ENCODE results near the gene C6orf52.

C6orf52 gene

DNA sequence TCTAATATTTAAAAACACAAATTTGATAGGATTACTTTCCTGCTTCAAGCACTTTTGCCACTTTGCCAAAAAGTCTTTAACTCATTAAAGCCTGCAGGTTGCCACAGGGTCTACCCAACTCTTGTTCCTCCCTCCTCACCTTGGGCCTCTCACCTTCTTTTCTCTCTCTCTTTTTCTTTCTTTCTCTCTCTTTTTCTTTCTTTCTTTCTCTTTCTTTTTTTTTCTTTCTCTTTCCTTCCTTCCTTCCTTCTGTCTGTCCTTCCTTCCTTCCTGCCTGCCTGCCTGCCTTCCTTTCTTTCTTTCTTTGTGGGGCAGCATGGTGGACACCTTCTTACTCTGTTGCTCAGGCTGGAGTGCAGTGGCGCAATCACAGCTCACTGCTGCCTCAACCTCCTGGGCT lies 50.2 kb downstream of the C6orf52 start:
- DNase-seq, result no peak

DNA sequence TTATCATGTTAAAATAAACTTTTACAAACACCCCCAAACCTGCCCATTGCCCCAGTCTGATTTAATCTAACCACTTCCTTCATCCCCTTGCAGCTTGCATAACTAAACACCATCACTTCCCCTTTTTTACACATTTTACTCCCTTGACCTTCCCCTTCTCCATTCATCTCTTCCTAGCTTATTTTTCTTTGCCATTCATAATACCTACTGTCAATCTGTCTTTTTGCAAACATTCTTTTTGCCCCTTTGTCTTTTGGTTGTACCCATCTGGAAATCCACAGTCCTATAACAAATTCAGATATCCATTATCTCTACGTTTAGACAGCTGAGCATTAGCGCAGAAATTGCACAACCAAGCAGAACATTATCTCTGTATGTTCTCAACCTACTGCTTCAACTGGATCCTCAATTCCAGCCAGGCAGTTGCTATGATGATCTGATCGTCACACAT lies 51.2 kb downstream of the C6orf52 start:
- DNase-seq, result no peak

DNA sequence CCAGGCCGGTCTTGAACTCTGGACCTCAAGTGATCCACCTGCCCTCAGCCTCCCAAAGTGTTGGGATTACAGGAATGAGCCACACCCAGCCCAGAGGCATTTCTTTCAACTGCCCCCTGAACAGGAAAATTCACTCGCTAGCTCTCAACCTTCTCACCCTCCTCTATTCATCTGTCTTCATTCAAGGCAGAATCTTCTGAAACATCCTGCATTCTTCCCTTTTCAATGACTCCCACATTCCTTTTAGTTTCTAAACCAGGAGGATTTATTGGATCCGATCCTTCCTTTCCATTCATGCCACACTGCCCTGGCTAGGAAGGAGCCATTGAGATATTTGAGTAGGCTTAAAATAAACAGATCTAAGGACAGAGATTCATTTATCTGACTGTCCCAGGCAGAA lies 52.9 kb downstream of the C6orf52 start:
- DNase-seq, result no peak

DNA sequence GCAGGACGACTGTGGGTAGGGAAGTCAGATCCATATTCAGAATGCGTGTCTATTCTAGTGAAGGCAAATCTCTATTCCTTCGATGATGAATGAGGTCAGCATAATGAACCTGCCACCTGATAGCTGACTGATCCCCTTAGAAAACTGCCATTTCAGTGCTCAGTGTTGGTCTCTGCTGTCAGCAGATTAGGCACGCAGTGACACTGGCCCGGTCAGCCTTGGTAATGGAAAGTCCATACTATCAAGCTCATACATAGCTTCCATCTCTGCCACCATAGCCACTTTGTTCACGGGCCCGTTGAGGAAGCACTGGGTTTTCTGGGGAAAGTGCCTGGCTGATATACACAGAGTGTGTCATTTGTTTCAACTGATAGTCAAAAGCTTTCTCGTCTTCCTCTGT lies 54.0 kb downstream of the C6orf52 start:
- no peak for DNase-seq

DNA sequence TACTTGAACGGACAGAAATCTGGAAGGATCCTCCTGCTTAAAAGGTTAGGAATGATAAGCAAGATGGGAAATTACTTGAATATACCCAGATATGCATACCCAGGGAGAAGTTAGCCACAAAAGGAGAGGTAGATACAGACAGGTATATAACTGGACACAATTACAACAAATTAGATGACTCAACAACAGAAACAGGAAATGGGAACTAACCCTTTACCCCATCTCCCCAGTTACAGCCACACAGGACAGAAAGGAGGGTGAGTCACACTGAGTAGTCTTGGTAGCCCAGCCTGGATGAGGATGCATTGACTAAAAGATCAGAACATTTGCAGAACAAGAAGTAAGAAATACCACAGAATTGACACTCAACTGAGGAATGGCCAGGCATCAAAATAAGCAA lies 61.2 kb downstream of the C6orf52 start:
- no peak for DNase-seq

DNA sequence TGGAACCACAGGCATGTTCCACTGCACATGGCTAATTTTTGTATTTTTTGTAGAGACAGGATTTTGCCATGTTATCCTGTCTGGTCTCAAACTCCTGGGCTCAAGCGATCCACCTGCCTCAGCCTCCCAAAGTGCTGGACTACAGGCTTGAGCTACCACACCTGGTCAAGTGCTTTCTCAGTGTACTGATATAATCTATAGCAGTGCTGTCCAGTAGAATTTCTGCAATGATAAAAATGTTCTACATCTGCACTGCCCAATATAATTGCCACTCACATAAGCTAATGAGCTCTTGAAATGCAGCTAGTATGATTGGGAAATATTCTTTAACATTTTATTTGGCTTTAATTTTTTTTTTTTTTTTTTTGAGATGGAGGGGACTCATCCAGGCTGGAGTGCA lies 64.2 kb downstream of the C6orf52 start:
- no peak for DNase-seq

DNA sequence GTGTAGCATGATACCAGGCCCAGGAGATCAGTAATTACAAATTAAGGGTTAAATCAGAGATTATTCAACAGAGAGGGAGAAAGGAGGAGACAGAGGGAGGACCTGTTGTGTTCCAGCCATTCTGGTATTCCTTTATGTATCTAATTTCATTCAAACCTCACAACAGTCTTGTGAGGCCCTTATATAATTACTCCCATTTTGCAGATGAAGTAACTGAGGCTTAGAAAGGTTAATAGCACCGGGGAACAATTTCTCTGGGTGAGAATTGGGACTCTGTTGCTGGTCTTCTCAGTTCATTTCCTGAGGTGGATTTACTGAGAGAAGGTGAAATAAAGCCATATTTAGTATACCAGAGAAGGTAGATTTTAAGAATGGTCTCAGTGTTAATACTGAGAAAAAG lies 66.6 kb downstream of the C6orf52 start:
- no peak for DNase-seq

DNA sequence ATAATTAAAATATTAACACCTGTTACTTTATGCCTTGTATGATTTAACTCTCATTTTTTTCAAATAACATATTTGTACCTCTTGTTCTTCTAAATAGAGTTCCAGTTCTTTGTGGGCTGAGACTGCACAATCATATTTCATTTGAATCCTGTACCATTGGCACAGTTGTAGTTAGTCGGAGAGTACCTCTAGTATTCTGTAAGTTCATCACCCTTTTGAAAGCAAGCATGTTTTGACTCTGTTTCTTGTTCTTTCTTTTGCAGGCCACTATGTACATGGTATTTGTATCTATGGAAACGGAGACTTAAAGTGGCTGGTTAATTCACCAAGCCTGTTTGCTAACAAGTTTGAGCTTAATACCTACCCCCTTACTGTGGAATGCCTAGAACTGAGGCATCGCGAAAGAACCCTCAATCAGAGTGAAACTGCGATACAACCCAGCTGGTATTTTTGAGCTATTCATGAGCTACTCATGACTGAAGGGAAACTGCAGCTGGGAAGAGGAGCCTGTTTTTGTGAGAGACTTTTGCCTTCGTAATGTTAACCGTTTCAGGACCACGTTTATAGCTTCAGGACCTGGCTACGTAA lies 68.2 kb downstream of the C6orf52 start:
- no peak for DNase-seq

DNA sequence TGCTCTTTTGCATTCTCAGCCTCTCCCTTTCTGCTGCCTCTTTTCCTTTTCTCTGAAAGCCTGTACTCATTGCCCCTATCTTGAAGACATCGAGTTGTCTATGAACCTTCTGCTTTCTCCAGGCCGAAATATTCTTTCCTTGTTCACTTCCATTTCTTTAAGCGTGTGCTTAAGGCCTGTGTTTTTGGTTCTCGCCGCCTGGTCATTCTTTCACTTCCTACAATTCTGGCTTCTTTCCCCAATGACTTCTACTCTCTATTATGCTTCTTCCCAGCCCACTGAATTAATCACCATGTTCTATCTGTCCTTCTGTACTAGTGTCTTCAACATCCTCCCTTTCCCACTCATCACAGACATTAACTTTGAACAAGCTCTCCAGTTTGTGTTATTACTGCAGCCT lies 69.6 kb downstream of the C6orf52 start:
- DNase-seq, result no peak

DNA sequence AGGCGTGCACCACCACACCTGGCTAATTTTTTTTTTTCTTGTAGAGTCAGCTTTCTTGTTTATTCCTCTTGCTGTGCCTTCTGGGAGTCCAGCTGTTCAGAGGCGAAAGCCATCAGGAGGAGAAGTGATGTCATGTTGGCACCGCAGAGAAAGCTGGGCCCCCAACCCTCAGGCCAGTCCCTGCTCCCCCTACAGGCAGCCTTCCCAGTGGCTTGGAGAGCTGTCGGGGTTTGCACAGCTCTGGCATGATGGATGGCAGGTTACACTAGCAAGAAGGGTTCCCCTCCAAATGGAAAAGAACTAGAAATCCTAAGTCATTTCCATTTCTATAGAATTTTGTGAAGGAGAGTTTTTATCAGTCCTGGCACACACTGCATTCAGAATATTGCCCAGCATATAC lies 72.6 kb downstream of the C6orf52 start:
- DNase-seq, result no peak
